ENCODE measurements around the gene VAT1.
"Not testable (repeated sequence)": the region's sequence is repeated elsewhere in the genome, so short reads cannot be mapped to it uniquely, and the experiment has no call there.

VAT1 gene

GRCh38 chr17:43021741-43022512 lies at the start of gene VAT1:
Gene VAT1, minus strand, starts transcription at chr17:43022385. Its CDS starts 63 bp downstream, at chr17:43022322.
- DNase-seq = peak; percentile 48 to 68

GRCh38 chr17:43070872-43071271 lies 48.7 kb upstream of the VAT1 start:
- no peak for DNase-seq

GRCh38 chr17:43070257-43070656 lies 48.1 kb upstream of the VAT1 start:
- no peak for DNase-seq

GRCh38 chr17:43069368-43069898 lies 47.2 kb upstream of the VAT1 start:
- DNase-seq = no peak

GRCh38 chr17:43068570-43069367 lies 46.6 kb upstream of the VAT1 start:
- DNase-seq = no peak

- no peak for DNase-seq
Observed at GRCh38 chr17:43062984-43063638, 40.9 kb upstream of the VAT1 start.

GRCh38 chr17:43056051-43056450 lies 33.9 kb upstream of the VAT1 start:
- DNase-seq = no peak

GRCh38 chr17:43053008-43053407 lies 30.8 kb upstream of the VAT1 start:
- not testable (repeated sequence) for DNase-seq

GRCh38 chr17:43051969-43052368 lies 29.8 kb upstream of the VAT1 start:
- no peak for DNase-seq

- DNase-seq = no peak
Observed at GRCh38 chr17:43044024-43044423, 21.8 kb upstream of the VAT1 start.

- no peak for DNase-seq
Observed at GRCh38 chr17:43043307-43043706, 21.1 kb upstream of the VAT1 start.

- no peak for DNase-seq
Observed at GRCh38 chr17:43042025-43042628, 19.9 kb upstream of the VAT1 start.

GRCh38 chr17:43040655-43041054 lies 18.5 kb upstream of the VAT1 start:
- no peak for DNase-seq

GRCh38 chr17:43039646-43040045 lies 17.5 kb upstream of the VAT1 start:
- no peak for DNase-seq

- no peak for DNase-seq
Observed at GRCh38 chr17:43034894-43035293, 12.7 kb upstream of the VAT1 start.

GRCh38 chr17:43033948-43034881 lies 12.0 kb upstream of the VAT1 start:
- DNase-seq = no peak

GRCh38 chr17:43031666-43032065 lies 9.5 kb upstream of the VAT1 start:
- DNase-seq = no peak

- DNase-seq = no peak
Observed at GRCh38 chr17:43030137-43030767, 8.1 kb upstream of the VAT1 start.

- no peak for DNase-seq
Observed at GRCh38 chr17:43028221-43028861, 6.2 kb upstream of the VAT1 start.

All from stimulated activated CD4-positive, alpha-beta T cell treated with anti-CD3 and anti-CD28 coated beads, Interleukin-4, amount 100 ng/mL, for 4 hours (primary cell).